Measurements from ENCODE around the gene STK11.

The STK11 gene

GRCh38 chr19:1277061-1277460 lies 71.5 kb downstream of the STK11 start:
- TF ChIP-seq, protein P1, sequence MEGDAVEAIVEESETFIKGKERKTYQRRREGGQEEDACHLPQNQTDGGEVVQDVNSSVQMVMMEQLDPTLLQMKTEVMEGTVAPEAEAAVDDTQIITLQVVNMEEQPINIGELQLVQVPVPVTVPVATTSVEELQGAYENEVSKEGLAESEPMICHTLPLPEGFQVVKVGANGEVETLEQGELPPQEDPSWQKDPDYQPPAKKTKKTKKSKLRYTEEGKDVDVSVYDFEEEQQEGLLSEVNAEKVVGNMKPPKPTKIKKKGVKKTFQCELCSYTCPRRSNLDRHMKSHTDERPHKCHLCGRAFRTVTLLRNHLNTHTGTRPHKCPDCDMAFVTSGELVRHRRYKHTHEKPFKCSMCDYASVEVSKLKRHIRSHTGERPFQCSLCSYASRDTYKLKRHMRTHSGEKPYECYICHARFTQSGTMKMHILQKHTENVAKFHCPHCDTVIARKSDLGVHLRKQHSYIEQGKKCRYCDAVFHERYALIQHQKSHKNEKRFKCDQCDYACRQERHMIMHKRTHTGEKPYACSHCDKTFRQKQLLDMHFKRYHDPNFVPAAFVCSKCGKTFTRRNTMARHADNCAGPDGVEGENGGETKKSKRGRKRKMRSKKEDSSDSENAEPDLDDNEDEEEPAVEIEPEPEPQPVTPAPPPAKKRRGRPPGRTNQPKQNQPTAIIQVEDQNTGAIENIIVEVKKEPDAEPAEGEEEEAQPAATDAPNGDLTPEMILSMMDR (IDR thresholded peaks at IDR 0.05; ENCODE audit: extremely low read depth, missing control alignments) = no peak
- DNase-seq (ENCODE audit: low spot score) = no peak

All from GM20000 (cell line).